OCI-LY7 (cell line): Measurements from ENCODE around the gene RELN.

Experiments used
- CTCF ChIP-seq: fragments of 200-600 bp; sonication (generic); conservative IDR thresholded peaks from 2 replicates; pipeline ENCODE4 v1.5.1; 2014; ENCODE audit warnings: mild to moderate bottlenecking, antibody characterized with exemption, low read length, moderate library complexity, mixed read lengths
- EZH2phosphoT487 ChIP-seq: fragments of 200-600 bp; sonication (generic); IDR thresholded peaks from 2 replicates; pipeline ENCODE4 v1.6.1; 2018; ENCODE audit warnings: low read depth, borderline replicate concordance, mild to moderate bottlenecking, mixed run types, antibody characterized with exemption, low read length, moderate library complexity, mixed read lengths

GRCh38 chr7:103859709-103860108 lies 129.7 kb downstream of the RELN start:
- TF ChIP-seq CTCF (no peak), EZH2phosphoT487 (no peak)
